Fibroblast of villous mesenchyme (primary cell): ENCODE measurements around the gene KIF1B. TPM values are rescaled to one million over a fixed set of nuclear protein-coding genes. Genes with fewer than 3 reads are reported as not detected.

ENCODE experiments used
- DNase-seq: peaks from one replicate; pipeline ENCODE4 v3.0.0-alpha.2; 2010; ENCODE audit warnings: low read depth
- H3K4me3 ChIP-seq: 2 replicates; pipeline ENCODE4 v1.5.1; 2011; ENCODE audit warnings: low read depth, mild to moderate bottlenecking, low read length
- CTCF ChIP-seq: IDR thresholded peaks from 2 replicates; pipeline ENCODE4 v1.5.1; 2012; ENCODE audit warnings: low read depth, mild to moderate bottlenecking, low read length; ENCODE audit not compliant: insufficient read depth
- total RNA-seq: library from RNA; depleted of rRNA; stranded (reverse); fragments of >200 nt; gene quantifications from 2 replicates; pipeline ENCODE4 v1.2.3, GENCODE V29; 2012

KIF1B gene
- total RNA-seq, 1 donor, result 36.3 TPM

- no peak overlapping the region for H3K4me3 ChIP-seq
- DNase-seq, result peak; percentile 48
- TF ChIP-seq CTCF, result no peak
Observed at GRCh38 chr1:10236405-10237156, 26.2 kb downstream of the KIF1B start.

- no peak overlapping the region for H3K4me3 ChIP-seq
- DNase-seq, result no peak
- no peak for TF ChIP-seq CTCF
Observed at GRCh38 chr1:10237157-10237539, 26.8 kb downstream of the KIF1B start.

- H3K4me3 ChIP-seq, result no peak overlapping the region
- TF ChIP-seq CTCF, result no peak
- no peak for DNase-seq
Observed at GRCh38 chr1:10242135-10242534, 31.8 kb downstream of the KIF1B start.

GRCh38 chr1:10242811-10243210, 32.4 kb downstream of the KIF1B start:
- DNase-seq, result no peak
- TF ChIP-seq CTCF, result no peak
- no peak overlapping the region for H3K4me3 ChIP-seq

- TF ChIP-seq CTCF, result no peak
- H3K4me3 ChIP-seq, result no peak overlapping the region
- DNase-seq, result no peak
Observed at GRCh38 chr1:10245674-10246073, 35.3 kb downstream of the KIF1B start.

- H3K4me3 ChIP-seq, result no peak overlapping the region
- TF ChIP-seq CTCF, result no peak
- DNase-seq, result no peak
Observed at GRCh38 chr1:10249808-10250457, 39.6 kb downstream of the KIF1B start.
